Right lobe of liver (tissue), 4 donors: ENCODE results near the gene TJP1.

Source experiments
- POLR2A ChIP-seq: fragments of 450-650 bp; IDR thresholded peaks from one replicate; pipeline ENCODE4 v1.6.1; 2017; ENCODE audit warnings: antibody characterized with exemption, mild to moderate bottlenecking
- TF ChIP-seq, protein P1 (sequence below), 4 donors: fragments of 200-600 bp in 3 of 4; fragments of 450-650 bp in 1 of 4; IDR thresholded peaks; one replicate each; pipeline versions ENCODE4 v1.5.1 to v1.8.0; 2016 to 2022; ENCODE audit warnings: antibody characterized with exemption in 4 of 4, mild to moderate bottlenecking in 2 of 4
- donor health status: DM: no; HTN: no; CAD: no.
- donor health status: DM: no; HTN: no; CAD: no.
- donor health status: DM: no; HTN: yes; CAD: no.

DNA sequence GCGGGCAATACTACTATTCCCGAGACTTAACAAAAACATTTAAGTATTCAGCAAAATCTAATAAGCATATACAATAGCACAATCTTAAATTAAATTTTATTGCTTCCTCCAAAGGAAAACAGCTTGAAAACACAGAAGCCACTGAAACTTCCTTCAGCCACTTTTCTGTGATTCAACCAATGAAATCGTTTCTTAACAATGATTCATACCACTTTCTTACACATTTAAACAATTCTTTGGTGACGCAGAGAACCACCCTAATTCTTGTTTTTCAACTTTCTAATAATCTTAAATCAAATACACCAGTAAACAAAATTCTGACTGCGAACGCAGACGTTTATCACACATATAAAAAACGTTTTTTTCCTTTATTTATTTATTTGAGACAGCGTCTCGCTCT is 4.1 kb downstream of the TJP1 start:
- TF ChIP-seq, protein P1, sequence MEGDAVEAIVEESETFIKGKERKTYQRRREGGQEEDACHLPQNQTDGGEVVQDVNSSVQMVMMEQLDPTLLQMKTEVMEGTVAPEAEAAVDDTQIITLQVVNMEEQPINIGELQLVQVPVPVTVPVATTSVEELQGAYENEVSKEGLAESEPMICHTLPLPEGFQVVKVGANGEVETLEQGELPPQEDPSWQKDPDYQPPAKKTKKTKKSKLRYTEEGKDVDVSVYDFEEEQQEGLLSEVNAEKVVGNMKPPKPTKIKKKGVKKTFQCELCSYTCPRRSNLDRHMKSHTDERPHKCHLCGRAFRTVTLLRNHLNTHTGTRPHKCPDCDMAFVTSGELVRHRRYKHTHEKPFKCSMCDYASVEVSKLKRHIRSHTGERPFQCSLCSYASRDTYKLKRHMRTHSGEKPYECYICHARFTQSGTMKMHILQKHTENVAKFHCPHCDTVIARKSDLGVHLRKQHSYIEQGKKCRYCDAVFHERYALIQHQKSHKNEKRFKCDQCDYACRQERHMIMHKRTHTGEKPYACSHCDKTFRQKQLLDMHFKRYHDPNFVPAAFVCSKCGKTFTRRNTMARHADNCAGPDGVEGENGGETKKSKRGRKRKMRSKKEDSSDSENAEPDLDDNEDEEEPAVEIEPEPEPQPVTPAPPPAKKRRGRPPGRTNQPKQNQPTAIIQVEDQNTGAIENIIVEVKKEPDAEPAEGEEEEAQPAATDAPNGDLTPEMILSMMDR (IDR thresholded peaks at IDR 0.05): no peak
- TF ChIP-seq POLR2A: no peak
